Heart left ventricle (tissue), 13 donors: Measurements from ENCODE around the gene DLG1.

Source experiments
- CTCF ChIP-seq, 12 donors: fragments of 200-600 bp; sonication (generic) in 4 of 12; IDR thresholded peaks; one replicate each; pipeline versions ENCODE4 v1.5.0 to v1.8.0; 2018 to 2022; ENCODE audit warnings: antibody characterized with exemption in 12 of 12, mild to moderate bottlenecking in 5 of 12
- POLR2A ChIP-seq, 2 donors: fragments of 450-650 bp; IDR thresholded peaks; one replicate each; pipeline ENCODE4 v1.6.1; 2017; ENCODE audit warnings: antibody characterized with exemption in 2 of 2, mild to moderate bottlenecking in 2 of 2, moderate library complexity in 2 of 2
- donor health status: ischemic (EF 13 %, LVEDD 7.1; RV severe dilation, severe dysfunction).
- donor health status: DM: no; HTN: yes; CAD: no.
- donor health status: DM: no; HTN: no; CAD: no.
- donor health status: ischemic (EF 25% LVEDD 6.9; RV normal size, moderate dysfunction).
- donor health status: ischemic (EF 25% LVEDD 5.7; RV mildly dilated, moderate dysfunction).
- donor health status: ischemic (EF 35%, LVEDD 5.7; RV mildly dilated, moderate dysfunction).
- donor health status: nonischemic (EF 11% LVEDD 7.7; RV severe dilation, severe dysfunction).
- donor health status: DM: yes; HTN: yes; CAD: no.
- donor health status: PGD.
- donor health status: ischemic (EF 29% LVEDD 5.4; RV normal size, mild dysfunction).
- donor health status: nonischemic (EF 23%, LVEDD 6.1; RV moderate dilation, normal function).

- TF ChIP-seq CTCF (IDR thresholded peaks at IDR 0.05) (no peak), POLR2A (IDR thresholded peaks at IDR 0.05) (no peak)
Observed at GRCh38 chr3:197308591-197308990, 10.2 kb upstream of the DLG1 start.
